Tibial artery (tissue), 4 donors: Measurements from ENCODE around the gene CHMP6.

Experiments used
- DNase-seq, 2 donors: peaks; one replicate each; pipeline ENCODE4 v3.0.0-alpha.2; 2019
- H3K27ac ChIP-seq, 2 donors: fragments of 200-600 bp; sonication (generic) in 1 of 2; 1 replicate in 1 of 2; 2 replicates in 1 of 2; pipeline ENCODE4 v1.5.1; 2018 to 2019; ENCODE audit warnings: mild to moderate bottlenecking in 1 of 2
- H3K27me3 ChIP-seq, 2 donors: fragments of 200-600 bp; sonication (generic) in 1 of 2; one replicate each; pipeline versions ENCODE4 v1.5.1 to v1.6.0; 2016 to 2019
- H3K36me3 ChIP-seq, 3 donors: fragments of 200-600 bp; sonication (generic) in 2 of 3; one replicate each; pipeline ENCODE4 v1.5.1; 2016 to 2019; ENCODE audit warnings: mild to moderate bottlenecking in 2 of 3
- H3K4me1 ChIP-seq, 4 donors: fragments of 200-600 bp; sonication (generic) in 2 of 4; 1 replicate in 3 of 4; 2 replicates in 1 of 4; pipeline ENCODE4 v1.5.1; 2016 to 2019
- H3K4me3 ChIP-seq, 2 donors: fragments of 200-600 bp; sonication (generic) in 1 of 2; 1 replicate in 1 of 2; 2 replicates in 1 of 2; pipeline ENCODE4 v1.5.1; 2018 to 2019; ENCODE audit warnings: mild to moderate bottlenecking in 2 of 2
- H3K9me3 ChIP-seq, 3 donors: fragments of 200-600 bp; sonication (generic) in 1 of 3; one replicate each; pipeline ENCODE4 v1.5.1; 2016 to 2019
- CTCF ChIP-seq, 2 experiments: fragments of 200-600 bp in 1 of 2; fragments of 450-650 bp in 1 of 2; IDR thresholded peaks; one replicate each; pipeline ENCODE4 v1.5.1; 2017 to 2019; ENCODE audit warnings: antibody characterized with exemption in 2 of 2, mild to moderate bottlenecking in 1 of 2, moderate library complexity in 1 of 2
- intact Hi-C: fragments of 100-400 bp; cut with DNase I; formaldehyde crosslinking; loops from one replicate; pipeline ENCODE4 v1.15.0; 2023; ENCODE audit warnings: low total_unique reads

CHMP6 gene

GRCh38 chr17:80970762-80971703, 20.6 kb upstream of the CHMP6 start:
- no peak for DNase-seq

DNA sequence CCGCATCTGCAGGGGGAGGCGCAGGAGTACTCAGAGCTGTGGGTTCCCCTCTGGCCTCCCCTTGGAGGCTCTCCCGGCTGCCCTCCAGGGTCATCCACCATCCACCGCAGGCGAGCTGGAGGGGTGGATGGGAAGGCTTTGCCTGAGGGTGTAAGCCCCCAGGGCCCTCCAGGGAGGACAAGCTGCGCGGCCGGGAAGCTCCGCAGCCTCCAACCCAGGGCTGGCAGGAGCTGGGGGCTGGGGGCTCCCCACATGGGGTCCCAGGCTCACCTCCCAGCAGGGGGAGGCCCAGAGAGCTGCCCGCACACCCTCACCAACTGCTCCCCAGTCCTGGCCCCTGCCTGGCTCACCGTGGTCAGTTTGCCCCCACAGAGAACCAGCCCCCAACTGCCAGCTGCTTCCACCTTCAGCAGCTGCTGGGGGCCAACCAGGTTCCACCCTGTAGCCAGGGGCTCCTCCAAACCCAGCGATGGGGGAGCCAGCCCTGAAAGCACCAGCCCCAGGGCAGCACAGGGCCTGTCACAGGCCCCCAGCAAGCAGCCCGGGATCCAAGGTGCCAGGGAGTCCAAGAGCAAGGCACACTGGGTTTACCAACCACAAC, 19.8 kb upstream of the CHMP6 start:
- Histone ChIP-seq H3K27me3 (peaks cover 0 to 26% of the 10 kb centered on the region in 2 donors), H3K4me3 (no peak overlapping the region), H3K36me3 (no peaks in the 10 kb centered on the region), H3K9me3 (no peaks in the 10 kb centered on the region), H3K4me1 (peaks cover 6 to 34% (median 27%) of the 10 kb centered on the region in 4 donors), H3K27ac (no peak overlapping the region)
- intact Hi-C loops: loop anchor here (10.0 kb wide), 1 partner anchor 397 kb away; no protein-coding TSS in a partner anchor
- no peak for DNase-seq
- TF ChIP-seq CTCF (IDR thresholded peaks at IDR 0.05): no peak

More at GRCh38 chr17:80970762-80971703, 20.6 kb upstream of the CHMP6 start:
- no peak overlapping the region for H3K27ac ChIP-seq
- H3K9me3 ChIP-seq: no peaks in the 10 kb centered on the region
- no peak for TF ChIP-seq CTCF (IDR thresholded peaks at IDR 0.05)
- H3K36me3 ChIP-seq: peaks cover 0 to 3% (median 0%) of the 10 kb centered on the region in 3 donors
- H3K4me1 ChIP-seq: peaks cover 6 to 34% (median 27%) of the 10 kb centered on the region in 4 donors
- intact Hi-C loops: loop anchor here (10.0 kb wide), 1 partner anchor 396 kb away; no protein-coding TSS in a partner anchor
- H3K4me3 ChIP-seq: no peak overlapping the region
- H3K27me3 ChIP-seq: peaks cover 0 to 26% of the 10 kb centered on the region in 2 donors

DNA sequence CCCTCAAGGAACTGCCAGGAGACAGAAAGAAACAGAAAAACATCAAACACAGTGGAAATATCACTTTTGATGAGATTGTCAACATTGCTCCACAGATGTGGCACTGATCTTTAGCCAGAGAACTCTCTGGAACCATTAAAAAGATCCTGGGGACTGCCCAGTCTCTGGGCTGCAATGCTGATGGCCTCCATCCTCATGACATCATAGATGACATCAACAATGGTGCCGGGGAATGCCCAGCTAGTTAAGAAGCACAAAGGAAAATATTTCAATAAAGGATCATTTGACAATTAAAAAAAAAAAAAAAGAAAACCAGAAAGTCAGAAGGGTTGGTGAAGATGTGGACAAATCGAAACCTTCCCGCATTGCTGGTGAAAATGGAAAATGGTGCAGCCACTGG, 14.9 kb upstream of the CHMP6 start:
- no peak for TF ChIP-seq CTCF (IDR thresholded peaks at IDR 0.05)
- H3K4me1 ChIP-seq: peaks cover 0 to 12% (median 10%) of the 10 kb centered on the region in 4 donors
- no peaks in the 10 kb centered on the region for H3K36me3 ChIP-seq
- H3K9me3 ChIP-seq: no peaks in the 10 kb centered on the region
- no peak overlapping the region for H3K27ac ChIP-seq
- no peak overlapping the region for H3K4me3 ChIP-seq
- H3K27me3 ChIP-seq: peaks cover 0 to 14% of the 10 kb centered on the region in 2 donors
- DNase-seq: no peak
- intact Hi-C loops: loop anchor here (2.0 to 10.0 kb wide), 2 partner anchors 112 to 402 kb away; no protein-coding TSS in a partner anchor

DNA sequence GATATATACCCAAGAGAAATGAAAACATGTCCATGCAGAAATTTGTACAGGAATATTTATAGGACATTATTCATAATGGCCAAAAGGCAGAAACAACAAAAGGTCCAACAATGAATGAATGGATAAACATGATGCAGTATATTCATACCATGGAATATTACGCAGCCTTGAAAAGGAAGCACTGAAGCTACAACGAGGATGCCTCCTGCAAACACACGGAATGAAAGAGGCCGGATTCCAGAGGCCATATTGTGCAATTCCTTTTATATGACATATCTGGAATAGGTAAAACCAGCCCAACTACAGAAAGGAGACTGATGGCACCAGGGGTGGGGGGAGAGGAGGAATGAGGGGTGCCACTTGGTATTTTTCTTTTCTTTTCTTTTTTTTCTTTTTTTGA, 14.5 kb upstream of the CHMP6 start:
- H3K36me3 ChIP-seq: no peaks in the 10 kb centered on the region
- TF ChIP-seq CTCF (IDR thresholded peaks at IDR 0.05): no peak
- intact Hi-C loops: loop anchor here (2.0 to 10.0 kb wide), 2 partner anchors 112 to 402 kb away; no protein-coding TSS in a partner anchor
- H3K9me3 ChIP-seq: no peaks in the 10 kb centered on the region
- H3K27ac ChIP-seq: no peak overlapping the region
- H3K4me1 ChIP-seq: peaks cover 0 to 12% (median 10%) of the 10 kb centered on the region in 4 donors
- DNase-seq: no peak
- no peak overlapping the region for H3K4me3 ChIP-seq
- peaks cover 0 to 9% of the 10 kb centered on the region in 2 donors for H3K27me3 ChIP-seq

DNA sequence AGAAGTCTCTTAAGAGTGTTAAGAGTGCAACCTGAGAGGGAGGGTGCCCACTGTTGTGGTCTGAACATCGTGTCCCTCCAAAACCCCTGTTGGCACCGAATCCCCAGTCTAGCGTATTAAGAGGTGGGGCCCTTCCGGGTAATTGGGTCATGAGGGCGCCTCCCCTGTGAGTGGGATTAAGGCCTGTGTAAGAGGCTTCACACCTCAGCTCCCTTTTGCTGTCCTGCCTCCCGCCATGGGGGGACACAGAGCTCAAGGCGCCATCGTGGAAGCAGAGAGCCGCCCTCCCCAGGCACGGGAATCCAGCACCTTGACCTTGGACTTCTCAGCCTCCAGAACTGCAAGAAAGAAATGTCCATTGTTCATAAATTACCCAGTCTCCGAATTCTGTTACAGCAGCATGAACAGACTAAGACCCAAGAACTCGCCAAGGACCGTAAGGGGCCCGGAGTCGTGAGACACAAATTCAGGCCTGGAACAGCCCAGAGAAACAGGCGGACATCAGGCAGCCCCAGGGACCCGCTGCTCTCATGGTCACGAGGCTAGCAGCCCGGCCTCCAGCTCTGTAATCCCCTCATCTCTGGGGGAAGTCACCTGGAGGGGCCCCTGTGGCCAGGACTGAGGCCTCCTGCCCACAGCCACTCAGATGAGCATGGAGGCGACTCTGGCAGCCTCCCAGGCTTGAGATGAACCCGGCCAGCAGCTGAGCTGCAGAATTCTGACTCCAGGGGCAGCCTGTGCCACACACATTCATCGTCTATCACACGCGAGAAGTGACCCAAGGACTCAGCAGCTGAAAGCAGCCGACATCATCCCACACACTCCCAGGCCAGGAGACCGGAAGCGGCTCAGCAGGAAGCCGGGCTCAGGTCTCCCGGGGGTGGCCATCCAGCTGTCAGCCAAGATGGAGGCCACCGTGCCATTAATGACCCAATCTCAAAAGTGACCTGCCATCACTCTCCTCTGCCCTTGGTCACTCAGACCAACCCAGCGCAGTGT, 12.8 kb upstream of the CHMP6 start:
- TF ChIP-seq CTCF (IDR thresholded peaks at IDR 0.05): no peak
- intact Hi-C loops: loop anchor here (10.0 kb wide), 1 partner anchor 404 kb away; no protein-coding TSS in a partner anchor

More for the DNA sequence above, 12.8 kb upstream of the CHMP6 start:
- H3K27ac ChIP-seq: no peak overlapping the region
- H3K4me1 ChIP-seq: peaks cover 0 to 12% (median 10%) of the 10 kb centered on the region in 4 donors
- peaks cover 0 to 5% of the 10 kb centered on the region in 2 donors for H3K27me3 ChIP-seq
- no peak overlapping the region for H3K4me3 ChIP-seq
- no peaks in the 10 kb centered on the region for H3K36me3 ChIP-seq
- no peaks in the 10 kb centered on the region for H3K9me3 ChIP-seq
- no peak for DNase-seq
